GM12801 (cell line): ENCODE results near the gene USF2.

Source experiments
- TF ChIP-seq, protein P1 (sequence below): IDR thresholded peaks from one replicate; pipeline ENCODE4 v1.5.1; 2011; ENCODE audit warnings: control low read depth; ENCODE audit not compliant: insufficient read length; ENCODE audit errors: extremely low read depth

USF2 gene

DNA sequence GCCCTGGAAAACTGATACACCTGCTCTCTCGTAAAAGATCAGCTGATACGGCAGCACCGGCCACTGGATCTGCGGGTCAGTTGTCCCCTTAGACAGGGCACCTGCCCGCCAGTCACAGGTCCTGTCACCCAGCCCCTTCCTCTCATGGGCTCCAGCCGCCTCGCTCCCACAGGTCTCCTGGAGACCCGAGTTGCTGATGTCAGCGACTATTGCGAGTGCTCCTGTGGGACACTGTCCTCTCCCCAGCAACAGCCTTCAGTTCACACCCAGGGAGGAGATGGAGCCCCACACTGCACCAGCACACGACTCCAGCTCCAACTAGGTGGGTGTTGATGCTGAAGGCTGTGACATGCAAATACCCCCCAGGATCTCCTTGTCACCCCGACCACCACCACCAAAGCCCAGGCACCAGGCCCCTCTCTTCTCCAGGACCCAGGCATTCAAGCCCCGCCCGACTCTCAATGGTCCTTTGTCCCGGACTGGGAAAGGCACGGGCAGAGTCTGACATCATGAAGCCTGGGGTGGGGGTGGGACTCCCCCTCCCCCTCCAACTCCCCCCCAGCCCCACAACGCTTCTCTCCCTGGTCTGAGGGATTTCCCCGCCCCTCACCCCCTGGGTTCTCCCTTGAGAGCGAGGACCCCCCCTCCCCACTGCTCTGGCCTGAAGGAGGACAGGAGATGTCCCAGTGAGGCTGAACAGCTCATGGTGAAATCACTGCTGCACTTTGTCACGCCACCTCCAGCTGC, 21.8 kb downstream of the USF2 start:
- TF ChIP-seq, protein P1, sequence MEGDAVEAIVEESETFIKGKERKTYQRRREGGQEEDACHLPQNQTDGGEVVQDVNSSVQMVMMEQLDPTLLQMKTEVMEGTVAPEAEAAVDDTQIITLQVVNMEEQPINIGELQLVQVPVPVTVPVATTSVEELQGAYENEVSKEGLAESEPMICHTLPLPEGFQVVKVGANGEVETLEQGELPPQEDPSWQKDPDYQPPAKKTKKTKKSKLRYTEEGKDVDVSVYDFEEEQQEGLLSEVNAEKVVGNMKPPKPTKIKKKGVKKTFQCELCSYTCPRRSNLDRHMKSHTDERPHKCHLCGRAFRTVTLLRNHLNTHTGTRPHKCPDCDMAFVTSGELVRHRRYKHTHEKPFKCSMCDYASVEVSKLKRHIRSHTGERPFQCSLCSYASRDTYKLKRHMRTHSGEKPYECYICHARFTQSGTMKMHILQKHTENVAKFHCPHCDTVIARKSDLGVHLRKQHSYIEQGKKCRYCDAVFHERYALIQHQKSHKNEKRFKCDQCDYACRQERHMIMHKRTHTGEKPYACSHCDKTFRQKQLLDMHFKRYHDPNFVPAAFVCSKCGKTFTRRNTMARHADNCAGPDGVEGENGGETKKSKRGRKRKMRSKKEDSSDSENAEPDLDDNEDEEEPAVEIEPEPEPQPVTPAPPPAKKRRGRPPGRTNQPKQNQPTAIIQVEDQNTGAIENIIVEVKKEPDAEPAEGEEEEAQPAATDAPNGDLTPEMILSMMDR: no peak

DNA sequence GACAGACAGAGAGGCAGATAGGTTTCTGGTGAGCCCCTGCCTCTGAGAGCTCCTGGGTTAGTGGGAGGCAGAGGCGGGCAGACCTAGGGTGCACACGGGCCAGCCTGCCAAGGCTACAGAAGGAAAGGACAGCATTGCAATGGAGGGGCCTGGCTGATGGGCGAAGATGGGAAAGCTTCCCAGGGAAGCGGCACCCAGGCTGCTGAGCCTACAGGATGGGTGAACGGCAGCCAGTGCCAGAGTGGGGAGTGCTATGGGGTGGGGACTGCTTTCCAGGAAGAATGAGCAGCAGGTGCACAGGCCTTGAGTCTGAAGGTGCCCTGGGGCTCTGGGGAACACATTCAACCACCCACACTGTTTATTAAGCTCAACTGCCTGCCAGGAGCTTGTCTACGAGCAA, 22.5 kb downstream of the USF2 start:
- TF ChIP-seq, protein P1: no peak

DNA sequence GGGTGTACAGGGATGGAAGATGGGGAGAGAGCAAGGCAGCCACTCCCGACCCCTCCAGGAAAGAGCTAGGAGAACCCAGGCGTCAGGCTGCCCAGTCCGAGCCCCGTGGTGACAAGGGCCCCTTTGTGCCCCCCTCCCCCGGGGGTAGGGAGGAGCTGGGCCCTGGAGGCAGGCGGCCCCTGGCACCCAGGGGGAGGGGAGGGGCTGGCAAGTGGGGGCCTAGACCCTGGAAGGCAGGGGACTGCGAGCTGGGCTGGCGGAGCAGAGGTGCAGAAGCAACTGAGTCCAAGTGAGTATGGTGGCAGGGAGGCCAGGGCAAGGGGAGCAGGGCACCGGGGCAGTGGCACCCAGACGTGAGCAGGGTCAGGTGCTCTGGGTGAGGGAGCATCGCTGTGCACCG, 23.2 kb downstream of the USF2 start, which contains the start of gene MAG:
TSS of gene MAG (plus strand) at position 246 of the 400 bp plus-strand sequence. CDS start 3,248 bp downstream, outside the sequence.
- TF ChIP-seq, protein P1: no peak

DNA sequence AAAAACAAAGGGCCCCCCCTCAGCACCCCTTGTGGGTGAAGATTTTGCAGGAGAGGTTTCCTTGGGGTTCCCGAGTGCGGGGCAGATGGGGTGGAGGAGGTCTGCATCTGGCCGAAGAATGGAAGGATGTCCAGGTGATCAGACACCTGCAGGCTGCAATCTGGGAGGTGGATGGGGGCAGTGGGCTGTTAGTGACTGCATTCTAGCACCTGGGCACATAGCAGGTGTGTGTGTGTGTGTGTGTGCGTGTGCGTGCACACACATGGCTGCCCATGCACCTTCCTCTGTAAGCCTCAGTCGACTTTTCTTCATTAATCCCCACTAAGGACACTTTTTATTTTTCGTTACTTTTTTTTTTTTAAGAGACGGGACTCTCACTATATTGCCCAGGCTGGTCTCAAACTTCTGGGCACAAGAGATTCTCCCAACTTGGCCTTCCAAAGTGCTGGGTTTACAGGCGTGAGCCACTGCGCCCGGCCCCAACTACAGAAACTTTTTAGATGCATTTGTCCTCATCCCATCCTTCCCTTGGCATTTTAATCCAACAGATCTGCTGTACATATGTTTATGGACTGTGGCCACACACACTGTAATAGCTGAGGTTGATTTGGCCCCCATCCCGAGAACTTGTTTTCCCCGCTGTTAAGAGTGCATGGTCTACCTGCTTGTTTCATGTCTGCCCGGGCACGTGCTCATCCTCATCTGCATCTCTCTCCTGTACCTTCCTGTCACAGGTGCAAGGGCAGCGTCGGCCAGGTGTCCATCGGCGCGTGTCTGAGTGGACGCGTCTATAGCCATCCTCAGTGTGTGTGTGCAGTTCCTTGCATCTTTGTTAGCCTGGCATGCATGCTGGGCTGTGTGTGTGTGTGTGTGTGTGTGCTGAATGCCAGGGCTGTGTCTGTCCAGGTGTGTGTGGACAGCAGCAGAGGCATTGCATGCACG, 23.9 kb downstream of the USF2 start:
- TF ChIP-seq, protein P1: no peak

DNA sequence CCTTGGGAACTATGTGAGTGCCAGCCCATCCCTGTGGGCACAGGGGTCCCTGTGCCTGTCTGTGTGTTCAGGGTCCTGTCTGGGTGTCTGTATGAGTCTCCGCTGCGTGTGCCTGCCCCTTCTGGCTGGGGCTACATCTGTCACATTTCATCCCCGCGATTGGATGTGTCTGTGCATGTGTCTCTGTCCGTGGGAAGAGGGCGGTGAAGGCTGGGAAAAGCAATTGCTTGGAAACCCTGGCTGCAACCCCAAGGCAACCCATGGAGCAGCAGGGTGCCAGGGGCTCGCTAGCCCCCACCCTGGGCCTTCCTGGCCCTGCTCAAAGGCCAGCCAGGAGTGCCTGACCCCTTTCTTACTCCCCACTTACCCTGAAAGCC, 24.6 kb downstream of the USF2 start:
- TF ChIP-seq, protein P1: no peak

DNA sequence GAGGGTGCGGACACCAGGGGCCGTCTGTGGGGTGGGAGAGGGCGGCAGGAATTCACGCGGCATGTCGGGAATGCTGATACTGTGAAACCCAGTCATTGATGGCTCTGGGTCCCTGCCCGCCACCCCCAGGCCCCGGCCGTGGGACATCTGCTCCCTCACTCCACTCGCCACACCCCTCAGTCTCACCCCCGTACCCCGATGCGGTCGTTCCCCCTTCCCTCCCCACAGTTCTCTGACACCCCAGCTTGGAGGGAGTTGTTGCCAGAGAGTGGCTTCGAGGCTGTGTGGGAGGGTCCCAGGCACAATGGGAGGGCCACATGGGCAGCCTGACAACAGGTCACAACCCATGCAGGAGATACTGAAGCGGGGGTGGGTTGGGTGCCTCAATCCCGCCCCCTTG, 25.0 kb downstream of the USF2 start:
- TF ChIP-seq, protein P1: no peak

DNA sequence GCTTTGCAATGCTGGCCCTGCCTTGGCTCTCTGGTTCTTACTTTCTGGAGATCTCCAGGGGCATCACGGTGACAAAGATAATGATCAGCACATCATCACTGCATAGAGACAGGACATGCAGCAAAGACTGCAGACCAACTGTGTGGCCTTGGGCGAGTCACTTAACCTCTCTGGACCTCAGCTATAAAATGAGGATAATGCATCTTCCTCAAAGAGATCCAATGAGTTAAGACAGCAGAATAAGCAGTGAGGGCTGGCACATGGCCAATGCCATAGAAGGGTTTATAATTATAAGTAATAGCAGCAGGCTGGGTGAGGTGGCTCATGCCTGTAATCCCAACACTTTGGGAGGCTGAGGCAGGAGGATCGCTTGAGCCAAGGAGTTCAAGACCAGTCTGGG, 25.6 kb downstream of the USF2 start:
- TF ChIP-seq, protein P1: no peak
